Measurements from ENCODE around the gene HS1BP3. TPM values are rescaled to one million over a fixed set of nuclear protein-coding genes. Genes with fewer than 3 reads are reported as not detected.

The HS1BP3 gene
- total RNA-seq, 1 experiment from 2014 or later: 19.6 TPM

DNA sequence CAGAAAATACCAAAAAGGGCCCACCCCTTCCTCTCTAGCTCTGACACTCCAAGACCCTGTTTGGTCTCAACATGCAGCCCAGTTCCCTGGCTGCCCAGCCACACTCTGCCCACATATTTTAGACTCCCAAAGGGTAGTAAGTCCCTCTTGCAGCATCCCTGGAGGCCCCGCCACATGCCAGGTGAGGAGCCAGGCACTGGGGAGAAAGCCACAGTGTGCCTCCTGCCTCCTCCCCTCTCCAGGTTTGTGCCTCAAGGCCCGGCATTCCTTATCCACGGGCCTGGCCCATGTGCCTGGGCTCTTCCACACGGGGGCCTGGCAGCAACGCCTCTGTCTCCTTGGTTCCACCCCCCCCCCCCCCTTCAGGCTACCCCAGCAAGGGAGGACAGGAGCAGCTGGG is 75.5 kb downstream of the HS1BP3 start:
- Histone ChIP-seq H3K9me2 (replicated peaks; ENCODE audit: low read length) (no peaks in the 10 kb centered on the region), H3K27me3 (ENCODE audit: low read length) (no peaks in the 10 kb centered on the region), H3K36me3 (ENCODE audit: low read depth, low read length) (no peaks in the 10 kb centered on the region), H3F3A (ENCODE audit: low read length, unreplicated experiment) (peaks cover 3% of the 10 kb centered on the region), H3K9me3 (ENCODE audit: low read length) (no peaks in the 10 kb centered on the region), H3K79me2 (ENCODE audit: low read length) (no peaks in the 10 kb centered on the region), H3K9ac (ENCODE audit: low read length) (no peak overlapping the region), H3K4me2 (ENCODE audit: low read length) (no peak overlapping the region), H4K20me1 (ENCODE audit: low read length) (no peaks in the 10 kb centered on the region), H3K4me3 (ENCODE audit: low read length) (no peak overlapping the region), H2AFZ (ENCODE audit: low read length) (no peak overlapping the region), H3K4me1 (ENCODE audit: insufficient read depth, low read length) (peaks cover 42% of the 10 kb centered on the region), H3K27ac (ENCODE audit: low read length) (no peak overlapping the region)
- TF ChIP-seq EZH2 (IDR thresholded peaks at IDR 0.05; ENCODE audit: low read length, unreplicated experiment): no peak
- TF ChIP-seq, protein P1, sequence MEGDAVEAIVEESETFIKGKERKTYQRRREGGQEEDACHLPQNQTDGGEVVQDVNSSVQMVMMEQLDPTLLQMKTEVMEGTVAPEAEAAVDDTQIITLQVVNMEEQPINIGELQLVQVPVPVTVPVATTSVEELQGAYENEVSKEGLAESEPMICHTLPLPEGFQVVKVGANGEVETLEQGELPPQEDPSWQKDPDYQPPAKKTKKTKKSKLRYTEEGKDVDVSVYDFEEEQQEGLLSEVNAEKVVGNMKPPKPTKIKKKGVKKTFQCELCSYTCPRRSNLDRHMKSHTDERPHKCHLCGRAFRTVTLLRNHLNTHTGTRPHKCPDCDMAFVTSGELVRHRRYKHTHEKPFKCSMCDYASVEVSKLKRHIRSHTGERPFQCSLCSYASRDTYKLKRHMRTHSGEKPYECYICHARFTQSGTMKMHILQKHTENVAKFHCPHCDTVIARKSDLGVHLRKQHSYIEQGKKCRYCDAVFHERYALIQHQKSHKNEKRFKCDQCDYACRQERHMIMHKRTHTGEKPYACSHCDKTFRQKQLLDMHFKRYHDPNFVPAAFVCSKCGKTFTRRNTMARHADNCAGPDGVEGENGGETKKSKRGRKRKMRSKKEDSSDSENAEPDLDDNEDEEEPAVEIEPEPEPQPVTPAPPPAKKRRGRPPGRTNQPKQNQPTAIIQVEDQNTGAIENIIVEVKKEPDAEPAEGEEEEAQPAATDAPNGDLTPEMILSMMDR (conservative IDR thresholded peaks at IDR 0.05; ENCODE audit: low read depth, low read length): no peak
- no peak for TF ChIP-seq EZH2phosphoT487 (IDR thresholded peaks at IDR 0.05; ENCODE audit: borderline replicate concordance, low read length)
- BruUV-seq (replicated peaks): no TSS peak
- ChIA-PET POLR2A (ENCODE audit: unreplicated experiment) (interaction anchor here (0.6 kb wide), 1 partner anchor 1568 kb away, joined by 3 read pairs; no protein-coding TSS in a partner anchor), CTCF (no interaction called here)
- DNase-seq (no peak), ATAC-seq (no peak)
- intact Hi-C loops (cut with micrococcal nuclease): no loop called here

DNA sequence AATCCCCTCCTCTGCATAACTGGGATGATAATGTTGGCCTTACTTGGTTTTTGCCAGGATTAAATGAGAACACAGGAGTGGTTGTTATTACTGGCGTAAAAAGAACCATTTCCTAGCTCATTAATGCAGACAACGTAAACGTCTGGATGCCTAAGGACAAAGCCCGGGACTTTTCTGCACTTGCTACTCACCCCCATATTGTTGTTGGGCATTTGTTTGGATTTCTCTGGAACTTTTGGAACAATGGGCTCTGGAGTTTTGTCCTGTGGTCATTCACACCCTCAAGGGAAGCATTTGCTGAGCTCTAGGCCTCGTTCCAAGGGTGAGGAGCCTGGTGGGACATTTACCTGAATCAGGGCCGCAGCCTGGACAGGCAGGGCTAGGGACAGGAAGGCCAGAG is 76.0 kb downstream of the HS1BP3 start:
- Histone ChIP-seq H3K36me3 (ENCODE audit: low read depth, low read length) (no peaks in the 10 kb centered on the region), H3K27ac (ENCODE audit: low read length) (no peak overlapping the region), H3K4me1 (ENCODE audit: insufficient read depth, low read length) (peaks cover 37% of the 10 kb centered on the region), H3F3A (ENCODE audit: low read length, unreplicated experiment) (peaks cover 3% of the 10 kb centered on the region), H3K4me2 (ENCODE audit: low read length) (no peak overlapping the region), H2AFZ (ENCODE audit: low read length) (no peak overlapping the region), H3K9me3 (ENCODE audit: low read length) (no peaks in the 10 kb centered on the region), H3K9me2 (replicated peaks; ENCODE audit: low read length) (no peaks in the 10 kb centered on the region), H3K79me2 (ENCODE audit: low read length) (no peaks in the 10 kb centered on the region), H3K9ac (ENCODE audit: low read length) (no peak overlapping the region), H3K27me3 (ENCODE audit: low read length) (no peaks in the 10 kb centered on the region), H4K20me1 (ENCODE audit: low read length) (no peaks in the 10 kb centered on the region), H3K4me3 (ENCODE audit: low read length) (no peak overlapping the region)
- intact Hi-C loops (cut with micrococcal nuclease): no loop called here
- POLR2A ChIA-PET (ENCODE audit: unreplicated experiment): interaction anchor here (0.6 kb wide), 1 partner anchor 228 kb away, joined by 4 read pairs; no protein-coding TSS in a partner anchor
- TF ChIP-seq EZH2phosphoT487 (IDR thresholded peaks at IDR 0.05; ENCODE audit: borderline replicate concordance, low read length) (no peak), EZH2 (IDR thresholded peaks at IDR 0.05; ENCODE audit: low read length, unreplicated experiment) (no peak)
- TF ChIP-seq, protein P1 (conservative IDR thresholded peaks at IDR 0.05; ENCODE audit: low read depth, low read length): no peak
- no peak for DNase-seq
- CTCF ChIA-PET: no interaction called here
- ATAC-seq: no peak
- no TSS peak for BruUV-seq (replicated peaks)

DNA sequence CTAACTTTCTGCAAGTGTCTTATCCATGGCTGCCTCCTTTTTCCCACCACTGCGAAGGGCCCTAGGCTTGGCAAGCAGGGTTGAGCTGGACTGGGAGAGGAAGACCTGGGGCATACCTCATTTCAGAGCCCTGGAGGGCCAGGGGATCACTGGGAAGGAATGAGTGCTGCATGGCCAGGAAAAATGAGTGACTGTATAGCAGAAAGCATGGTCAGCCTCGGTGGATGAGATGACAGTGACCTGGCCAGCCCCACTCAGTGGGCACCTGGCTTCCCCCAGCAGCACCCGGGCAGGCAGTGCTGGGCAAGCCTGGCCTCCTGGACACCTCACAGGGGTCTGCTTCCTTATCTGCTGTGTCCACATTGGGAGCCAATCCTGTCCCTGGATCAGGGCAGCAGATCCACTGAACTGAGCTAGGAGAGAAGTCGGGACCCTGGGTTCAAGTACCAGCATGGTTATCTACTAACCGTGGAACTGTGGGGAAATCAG is 76.4 kb downstream of the HS1BP3 start:
- Histone ChIP-seq H3K27me3 (ENCODE audit: low read length) (no peaks in the 10 kb centered on the region), H3K27ac (ENCODE audit: low read length) (no peak overlapping the region), H3K4me3 (ENCODE audit: low read length) (no peak overlapping the region), H3K9me2 (replicated peaks; ENCODE audit: low read length) (no peaks in the 10 kb centered on the region), H3K36me3 (ENCODE audit: low read depth, low read length) (no peaks in the 10 kb centered on the region), H3K9me3 (ENCODE audit: low read length) (no peaks in the 10 kb centered on the region), H2AFZ (ENCODE audit: low read length) (no peak overlapping the region), H3K79me2 (ENCODE audit: low read length) (no peaks in the 10 kb centered on the region), H3K4me2 (ENCODE audit: low read length) (no peak overlapping the region), H3K4me1 (ENCODE audit: insufficient read depth, low read length) (peaks cover 37% of the 10 kb centered on the region), H4K20me1 (ENCODE audit: low read length) (no peaks in the 10 kb centered on the region), H3K9ac (ENCODE audit: low read length) (no peak overlapping the region), H3F3A (ENCODE audit: low read length, unreplicated experiment) (peaks cover 3% of the 10 kb centered on the region)
- TF ChIP-seq EZH2phosphoT487 (IDR thresholded peaks at IDR 0.05; ENCODE audit: borderline replicate concordance, low read length) (no peak), EZH2 (IDR thresholded peaks at IDR 0.05; ENCODE audit: low read length, unreplicated experiment) (no peak)
- TF ChIP-seq, protein P1 (conservative IDR thresholded peaks at IDR 0.05; ENCODE audit: low read depth, low read length): no peak
- BruUV-seq (replicated peaks): no TSS peak
- POLR2A ChIA-PET (ENCODE audit: unreplicated experiment): interaction anchor here (0.6 kb wide), 1 partner anchor 227 kb away, joined by 4 read pairs; no protein-coding TSS in a partner anchor
- DNase-seq (no peak), ATAC-seq (no peak)
- CTCF ChIA-PET: no interaction called here
- intact Hi-C loops (cut with micrococcal nuclease): no loop called here

All from PC-3 (cell line).